Ovary (tissue), 3 donors: ENCODE measurements around the gene ARHGEF19.

Experiments used
- CTCF ChIP-seq, 3 donors: fragments of 450-650 bp in 2 of 3; fragments of 200-600 bp in 1 of 3; IDR thresholded peaks; one replicate each; pipeline versions ENCODE4 v1.5.1 to v1.8.0; 2016 to 2022; ENCODE audit warnings: antibody characterized with exemption in 3 of 3, mild to moderate bottlenecking in 1 of 3
- POLR2A ChIP-seq: fragments of 450-650 bp; IDR thresholded peaks from one replicate; pipeline ENCODE4 v1.6.1; 2017; ENCODE audit warnings: antibody characterized with exemption, mild to moderate bottlenecking, moderate library complexity
- donor health status: DM: no; HTN: no; CAD: no.

GRCh38 chr1:16171314-16172151, 40.9 kb downstream of the ARHGEF19 start:
- TF ChIP-seq CTCF (IDR thresholded peaks at IDR 0.05) = no peak
- no peak for TF ChIP-seq POLR2A
